HG03575 (cell line): Measurements from ENCODE around the gene FYN.

ENCODE experiments used
- ATAC-seq: cut with Tn5 transposase; IDR thresholded peaks from one replicate; pipeline ENCODE4 v1.9.1; 2021; ENCODE audit not compliant: unreplicated experiment, insufficient number of reproducible peaks, low FRiP score; ENCODE audit errors: extremely low read depth

Gene FYN

GRCh38 chr6:111614833-111615582 lies 258.2 kb downstream of the FYN start:
- no peak for ATAC-seq

GRCh38 chr6:111612379-111612778 lies 260.9 kb downstream of the FYN start:
- ATAC-seq = no peak

DNA sequence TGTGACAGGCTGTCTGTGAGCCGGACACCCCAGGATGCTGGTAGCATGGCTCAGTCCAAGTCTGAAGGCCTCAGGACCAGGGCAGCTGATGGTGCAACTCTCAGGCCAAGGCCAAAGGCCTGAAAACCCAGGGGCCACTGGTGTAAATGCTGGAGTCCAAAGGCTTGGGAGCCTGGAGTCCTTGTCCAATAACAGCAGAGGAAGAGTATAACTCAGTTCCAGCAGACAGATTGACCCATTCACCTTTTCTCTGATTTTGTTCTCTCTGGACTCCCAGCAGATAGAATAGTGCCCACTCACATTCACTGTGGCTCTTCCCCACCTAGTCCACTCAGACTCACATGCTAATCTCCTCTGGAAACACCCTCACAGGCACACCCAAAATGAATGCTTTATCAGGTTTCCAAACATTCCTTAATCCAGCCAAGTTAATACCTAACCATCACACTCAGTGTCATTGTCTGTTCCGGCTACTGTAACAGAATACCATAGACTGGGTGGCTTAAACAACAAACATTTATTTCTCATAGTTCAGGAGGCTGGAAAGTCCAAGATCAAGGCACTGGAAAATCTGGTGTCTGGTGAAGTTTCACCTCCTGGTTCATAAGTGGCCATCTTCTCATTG lies 262.6 kb downstream of the FYN start:
- no peak for ATAC-seq
